Raji (cell line): ENCODE data around the gene PCYT2.

Experiments
- POLR2A ChIP-seq: IDR thresholded peaks from 2 replicates; pipeline ENCODE4 v1.6.1; 2011; ENCODE audit warnings: low read depth, low read length, control low read depth; ENCODE audit not compliant: insufficient read depth

The PCYT2 gene

DNA sequence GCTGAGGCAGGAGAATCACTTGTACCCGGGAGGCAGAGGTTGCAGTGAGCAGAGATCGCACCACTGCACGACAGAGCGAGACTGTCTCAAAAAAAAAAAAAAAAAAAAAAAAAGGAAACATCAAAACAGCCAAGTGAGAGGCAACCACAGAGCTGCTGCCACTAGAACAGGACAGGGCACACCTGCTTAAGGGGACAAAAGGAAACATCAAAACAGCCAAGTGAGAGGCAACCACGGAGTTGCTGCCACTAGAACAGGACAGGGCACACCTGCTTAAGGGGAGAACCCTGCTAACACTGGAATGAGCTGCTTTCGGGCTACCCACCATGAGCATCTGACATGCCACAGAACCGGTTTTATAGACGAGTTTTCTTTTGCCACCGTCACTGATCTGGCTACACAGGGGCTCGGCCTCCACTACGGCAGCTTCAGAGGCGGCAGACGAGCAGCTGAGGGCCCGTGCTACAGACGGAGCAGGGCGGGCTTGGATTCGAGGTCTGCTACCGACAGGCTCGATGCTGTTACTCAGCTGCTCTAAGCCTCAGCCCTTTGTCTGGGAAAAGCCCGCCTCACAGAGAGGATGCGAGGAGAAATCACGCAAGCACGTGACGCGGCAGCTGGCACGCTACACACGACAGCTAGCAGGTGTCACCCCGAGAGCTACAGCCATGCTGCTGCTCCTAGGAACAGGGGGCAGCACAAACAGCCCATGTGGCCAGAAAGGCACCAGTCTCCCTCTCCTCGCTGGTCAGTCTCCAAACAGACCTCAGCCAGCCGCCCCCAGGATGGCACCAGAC lies 52.8 kb downstream of the PCYT2 start:
- no peak for TF ChIP-seq POLR2A

DNA sequence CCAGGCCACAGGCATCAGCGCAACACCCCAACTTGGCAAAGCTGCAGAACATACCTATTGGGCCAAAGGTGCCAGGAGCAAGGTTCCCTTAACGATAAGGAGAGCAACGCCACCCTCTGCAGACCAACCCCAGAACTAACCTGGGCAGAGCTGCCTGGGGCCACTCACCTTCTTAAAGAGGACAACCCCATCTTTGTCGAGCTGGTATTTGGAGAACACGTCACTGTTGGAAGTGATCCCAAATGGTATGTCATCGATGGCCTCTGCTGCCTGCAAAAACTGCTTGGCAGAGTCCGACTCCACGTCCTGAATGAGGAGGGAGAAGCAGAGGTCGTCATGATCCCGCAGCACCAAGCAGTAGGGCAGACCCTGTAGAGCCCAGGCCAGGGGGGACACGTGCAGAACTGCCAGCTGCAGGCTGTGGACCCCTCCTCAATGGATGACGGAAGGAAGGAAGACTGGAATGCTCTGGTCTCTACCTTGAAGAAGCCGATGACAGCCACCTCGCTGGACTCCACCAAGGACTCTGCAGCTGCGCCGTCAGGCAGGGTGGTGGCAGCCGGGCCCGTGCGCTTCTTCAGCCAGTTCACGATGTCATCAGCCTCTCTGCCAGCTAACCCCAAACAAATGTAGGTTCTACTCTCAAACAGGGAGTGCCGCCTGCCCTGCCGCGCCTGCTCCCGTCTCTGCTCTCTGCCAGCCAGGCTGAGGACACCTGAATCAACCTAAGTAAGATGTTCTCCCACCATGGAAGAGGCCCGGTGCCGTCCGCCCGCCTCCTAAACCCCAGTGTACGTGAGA lies 56.0 kb downstream of the PCYT2 start:
- TF ChIP-seq POLR2A = no peak

DNA sequence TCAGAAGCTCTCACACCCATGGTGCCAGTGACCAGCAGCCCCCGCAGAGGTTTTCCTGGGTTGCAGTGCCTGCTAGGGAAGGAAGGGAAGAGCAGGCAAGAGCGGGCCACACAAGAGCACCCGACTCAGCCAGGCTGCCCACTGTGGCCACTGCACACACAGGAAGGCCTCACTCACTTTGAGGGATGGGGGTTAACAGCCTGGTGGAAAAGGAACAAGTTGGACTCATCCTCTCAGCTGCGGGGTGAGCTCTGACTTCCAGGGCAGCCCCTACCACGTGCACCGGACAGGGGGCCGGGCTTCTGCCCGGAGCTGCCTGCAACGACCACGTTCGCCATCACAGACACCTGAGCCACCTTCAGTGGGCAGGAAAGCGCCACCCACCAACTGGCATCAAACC lies 59.0 kb downstream of the PCYT2 start:
- no peak for TF ChIP-seq POLR2A

GRCh38 chr17:81851423-81851822 lies 59.8 kb downstream of the PCYT2 start:
- TF ChIP-seq POLR2A = no peak
